OCI-LY7 (cell line): ENCODE data around the gene CLCN4. TPM values are rescaled to one million over a fixed set of nuclear protein-coding genes. Genes with fewer than 3 reads are reported as not detected.

Source experiments
- BruUV-seq: library from RNA; stranded (reverse); fragments of 400-500 nt; replicated peaks from 2 replicates; lab custom pipeline; 2021; lab: Mats Ljungman, UMichigan
- CTCF ChIA-PET: fragments of 300-600 bp; sonication (Branson Sonifier 250); formaldehyde crosslinking; loops from one replicate; lab custom pipeline; 2022; ENCODE audit warnings: antibody characterized with exemption; ENCODE audit not compliant: unreplicated experiment; lab: Charles Lee
- POLR2A ChIA-PET: fragments of 300-600 bp; sonication (Branson Sonifier 250); formaldehyde crosslinking; loops from one replicate; lab custom pipeline; 2022; ENCODE audit warnings: antibody characterized with exemption; lab: Charles Lee
- DNase-seq: peaks from one replicate; pipeline ENCODE4 v3.0.0-alpha.2; 2015; ENCODE audit warnings: low spot score
- H2AFZ ChIP-seq: fragments of 200-600 bp; sonication (generic), shearing (Covaris generic); 2 replicates; pipeline ENCODE4 v1.6.1; 2014; ENCODE audit warnings: mild to moderate bottlenecking, antibody characterized with exemption, low read length, moderate library complexity
- H3K27ac ChIP-seq: fragments of 200-600 bp; sonication (generic); 2 replicates; pipeline ENCODE4 v1.5.1; 2014; ENCODE audit warnings: mixed run types, low read depth, mild to moderate bottlenecking, moderate library complexity, low read length, inconsistent platforms; ENCODE audit not compliant: poor library complexity, severe bottlenecking
- H3K36me3 ChIP-seq: fragments of 200-600 bp; sonication (generic); 2 replicates; pipeline ENCODE4 v1.6.1; 2014; ENCODE audit warnings: mild to moderate bottlenecking, antibody characterized with exemption, low read length, moderate library complexity, mixed read lengths; ENCODE audit not compliant: insufficient read depth
- H3K4me1 ChIP-seq: fragments of 200-600 bp; sonication (generic); 2 replicates; pipeline ENCODE4 v1.5.1; 2014; ENCODE audit warnings: mild to moderate bottlenecking, low read length; ENCODE audit not compliant: insufficient read depth, poor library complexity, severe bottlenecking
- H3K4me2 ChIP-seq: fragments of 200-600 bp; sonication (generic); 2 replicates; pipeline ENCODE4 v1.6.1; 2014; ENCODE audit warnings: mild to moderate bottlenecking, low read length
- H3K4me3 ChIP-seq: fragments of 200-600 bp; sonication (generic); 2 replicates; pipeline ENCODE4 v1.5.1; 2014; ENCODE audit warnings: mild to moderate bottlenecking, low read depth, low read length; ENCODE audit not compliant: poor library complexity, severe bottlenecking
- H3K79me2 ChIP-seq: fragments of 200-600 bp; sonication (generic); 2 replicates; pipeline ENCODE4 v1.6.1; 2016; ENCODE audit warnings: low read depth, mild to moderate bottlenecking, low read length, moderate library complexity, mixed read lengths; ENCODE audit not compliant: insufficient read depth
- H3K9me2 ChIP-seq: fragments of 200-600 bp; sonication (generic); 2 replicates; pipeline ENCODE4 v1.6.1; 2016; ENCODE audit warnings: mild to moderate bottlenecking, low read length, mixed read lengths; ENCODE audit not compliant: insufficient read depth
- H3K9me3 ChIP-seq: fragments of 200-600 bp; sonication (generic); 2 replicates; pipeline ENCODE4 v1.6.1; 2014; ENCODE audit warnings: mild to moderate bottlenecking, mixed run types, low read length, mixed read lengths
- H4K20me1 ChIP-seq: fragments of 200-600 bp; sonication (generic); 2 replicates; pipeline ENCODE4 v1.6.1; 2014; ENCODE audit warnings: mild to moderate bottlenecking, antibody characterized with exemption, low read length, moderate library complexity, mixed read lengths; ENCODE audit not compliant: insufficient read depth
- CTCF ChIP-seq: fragments of 200-600 bp; sonication (generic); conservative IDR thresholded peaks from 2 replicates; pipeline ENCODE4 v1.5.1; 2014; ENCODE audit warnings: mild to moderate bottlenecking, antibody characterized with exemption, low read length, moderate library complexity, mixed read lengths
- EZH2phosphoT487 ChIP-seq: fragments of 200-600 bp; sonication (generic); IDR thresholded peaks from 2 replicates; pipeline ENCODE4 v1.6.1; 2018; ENCODE audit warnings: low read depth, borderline replicate concordance, mild to moderate bottlenecking, mixed run types, antibody characterized with exemption, low read length, moderate library complexity, mixed read lengths
- intact Hi-C: fragments of 100-400 bp; cut with micrococcal nuclease; formaldehyde crosslinking; loops from one replicate; pipeline ENCODE4 v1.10.0; 2022; ENCODE audit not compliant: unreplicated experiment
- total RNA-seq, 2 experiments: library from RNA; depleted of rRNA in 1 of 2; stranded (reverse); fragments of >200 nt in 1 of 2; shearing (Covaris generic) in 1 of 2; gene quantifications; 2 replicates each; pipeline ENCODE4 v1.2.3, GENCODE V29; 2014 to 2022

Gene CLCN4
- total RNA-seq, 2 experiments from 2014 or later: 7.8 to 9.7 TPM

GRCh38 chrX:10115082-10115481, 41.7 kb upstream of the CLCN4 start:
- H3K4me2 ChIP-seq: no peak overlapping the region
- H2AFZ ChIP-seq: no peak overlapping the region
- no peak for DNase-seq
- H3K9me3 ChIP-seq: no peaks in the 10 kb centered on the region; the same call in 1 of the 2 replicates
- no TSS peak for BruUV-seq
- intact Hi-C loops: loop anchor here (5.0 kb wide), 1 partner anchor 653 kb away; no protein-coding TSS in a partner anchor
- H3K79me2 ChIP-seq: peaks cover 22% of the 10 kb centered on the region; the same call in 1 of the 2 replicates
- ChIA-PET POLR2A (interaction anchor here (0.7 kb wide), 1 partner anchor 48 kb away, joined by 3 read pairs; no protein-coding TSS in a partner anchor), CTCF (no interaction called here)
- no peaks in the 10 kb centered on the region for H3K9me2 ChIP-seq
- H3K4me3 ChIP-seq: no peak overlapping the region
- no peak for TF ChIP-seq EZH2phosphoT487
- no peak for TF ChIP-seq CTCF
- peaks cover 55% of the 10 kb centered on the region for H3K36me3 ChIP-seq
- H3K4me1 ChIP-seq: peaks cover 94% of the 10 kb centered on the region
- H3K27ac ChIP-seq: no peak overlapping the region
- H4K20me1 ChIP-seq: no peaks in the 10 kb centered on the region

- Histone ChIP-seq H4K20me1 (no peaks in the 10 kb centered on the region), H3K9me3 (no peaks in the 10 kb centered on the region; the same call in 1 of the 2 replicates), H3K79me2 (peaks cover 22% of the 10 kb centered on the region; the same call in 1 of the 2 replicates), H3K27ac (peak overlapping the region; percentile 72), H3K4me1 (peaks cover 94% of the 10 kb centered on the region), H3K9me2 (no peaks in the 10 kb centered on the region), H2AFZ (no peak overlapping the region), H3K4me3 (no peak overlapping the region), H3K4me2 (peak overlapping the region; percentile 50), H3K36me3 (peaks cover 62% of the 10 kb centered on the region)
- ChIA-PET CTCF (interaction anchor here (2.0 kb wide), 1 partner anchor 40 kb away, joined by 7 read pairs; no protein-coding TSS in a partner anchor), POLR2A (interaction anchor here (0.6 to 1.6 kb wide), 3 partner anchors 36 to 425 kb away, joined by 3 to 5 read pairs (median 4); no protein-coding TSS in a partner anchor)
- DNase-seq: no peak
- BruUV-seq: no TSS peak
- intact Hi-C loops: loop anchor here (5.0 kb wide), 1 partner anchor 655 kb away; no protein-coding TSS in a partner anchor
- TF ChIP-seq CTCF (no peak), EZH2phosphoT487 (no peak)
Observed at GRCh38 chrX:10117301-10117700, 39.5 kb upstream of the CLCN4 start.

GRCh38 chrX:10117864-10118377, 38.9 kb upstream of the CLCN4 start:
- intact Hi-C loops: loop anchor here (2.0 to 5.0 kb wide), 4 partner anchors 39 to 656 kb away; partner anchors contain the start of gene CLCN4
- Histone ChIP-seq H3K36me3 (peaks cover 69% of the 10 kb centered on the region), H3K27ac (peak overlapping the region; percentile 72), H3K4me2 (peak overlapping the region; percentile 50), H4K20me1 (no peaks in the 10 kb centered on the region), H3K9me2 (no peaks in the 10 kb centered on the region), H3K4me3 (no peak overlapping the region), H3K79me2 (peaks cover 21% of the 10 kb centered on the region; the same call in 1 of the 2 replicates), H3K4me1 (peaks cover 95% of the 10 kb centered on the region), H2AFZ (no peak overlapping the region), H3K9me3 (no peaks in the 10 kb centered on the region; the same call in 1 of the 2 replicates)
- no TSS peak for BruUV-seq
- TF ChIP-seq CTCF (no peak), EZH2phosphoT487 (no peak)
- peak; percentile 55 for DNase-seq
- ChIA-PET POLR2A (interaction anchor here (0.9 to 1.3 kb wide), 2 partner anchors 101 to 114 kb away, joined by 3 read pairs; no protein-coding TSS in a partner anchor), CTCF (interaction anchor here (1.0 to 2.0 kb wide), 3 partner anchors 22 to 76 kb away, joined by 3 to 7 read pairs (median 3); no protein-coding TSS in a partner anchor)
